Prostate gland (tissue), 2 donors: ENCODE measurements around the gene AGAP5.
"Not testable (repeated sequence)": the region's sequence is repeated elsewhere in the genome, so short reads cannot be mapped to it uniquely, and the experiment has no call there.

Experiments
- CTCF ChIP-seq, 4 experiments: fragments of 200-600 bp in 2 of 4; fragments of 450-650 bp in 2 of 4; sonication (generic) in 2 of 4; IDR thresholded peaks; 1 replicate in 3 of 4; 2 replicates in 1 of 4; pipeline ENCODE4 v1.5.1; 2016 to 2019; ENCODE audit warnings: antibody characterized with exemption in 4 of 4, mild to moderate bottlenecking in 2 of 4, moderate library complexity in 2 of 4
- POLR2A ChIP-seq: fragments of 450-650 bp; IDR thresholded peaks from one replicate; pipeline ENCODE4 v1.6.1; 2016; ENCODE audit warnings: antibody characterized with exemption, mild to moderate bottlenecking
- POLR2AphosphoS5 ChIP-seq: sonication (generic); formaldehyde crosslinking; IDR thresholded peaks from one replicate; pipeline ENCODE4 v1.6.1; 2017; ENCODE audit warnings: antibody characterized with exemption

- TF ChIP-seq CTCF (IDR thresholded peaks at IDR 0.05); POLR2AphosphoS5; POLR2A: not testable (repeated sequence)
These were observed 42.8 kb upstream of the AGAP5 start for GRCh38 chr10:73740501-73741254.
